ENCODE measurements around the gene SERBP1. TPM values are rescaled to one million over a fixed set of nuclear protein-coding genes. Genes with fewer than 3 reads are reported as not detected.

The SERBP1 gene
- total RNA-seq, 1 experiment from 2014 or later: 325 TPM

DNA sequence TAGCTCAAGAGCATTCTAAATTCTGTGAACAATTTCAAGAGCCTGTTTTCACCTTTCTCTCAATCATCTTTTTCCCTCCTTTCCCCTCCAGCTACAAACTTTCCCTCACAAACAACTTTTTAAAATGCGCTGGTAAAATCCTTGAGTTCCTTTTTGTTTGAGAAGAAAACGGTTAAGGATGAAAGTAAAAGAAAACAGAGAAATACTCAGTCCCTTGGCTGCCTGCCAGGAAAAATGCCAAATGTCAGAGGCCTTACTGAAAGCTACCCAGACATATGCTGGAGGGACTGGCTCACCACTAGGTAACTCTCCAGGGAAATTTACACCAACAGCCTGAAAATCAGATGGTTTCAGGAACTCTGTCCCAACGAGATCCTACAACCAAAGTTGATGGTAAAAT is 11.0 kb upstream of the SERBP1 start:
- BruUV-seq (replicated peaks): no TSS peak
- no peaks in the 10 kb centered on the region for H3K9me3 ChIP-seq (ENCODE audit: control insufficient read depth in 1 of 2, insufficient read depth in 1 of 2, low read depth in 1 of 2, low read length in 2 of 2)
- DNase-seq (ENCODE audit: low read depth, low spot score) (no peak), ATAC-seq (no peak)
- H3K36me3 ChIP-seq (ENCODE audit: control insufficient read depth in 1 of 2, insufficient read depth in 2 of 2, low read length in 2 of 2): no peaks in the 10 kb centered on the region
- intact Hi-C loops (cut with micrococcal nuclease): no loop called here
- RAD21 ChIA-PET (ENCODE audit: low non-redundant PET in 1 of 2, low total read pairs in 2 of 2, uncharacterized antibody in 2 of 2, unreplicated experiment in 2 of 2): no interaction called here
- no peak overlapping the region for H3K9ac ChIP-seq (ENCODE audit: low read length)
- H3K9me2 ChIP-seq (ENCODE audit: insufficient read depth): no peaks in the 10 kb centered on the region
- H3K27ac ChIP-seq (ENCODE audit: low read depth, low read length): no peak overlapping the region
- H3K4me2 ChIP-seq (ENCODE audit: low read length): no peak overlapping the region
- H3K4me3 ChIP-seq (replicated peaks in 1 of 2; ENCODE audit: low read depth in 1 of 2, low read length in 2 of 2): no peak overlapping the region
- H3K4me1 ChIP-seq (ENCODE audit: control insufficient read depth in 1 of 2, insufficient read depth in 2 of 2, low read length in 2 of 2): 0 out of 4 replicates have a peak, but pooled peaks cover 0 to 3% of the 10 kb centered on the region in 2 experiments
- POLR2A ChIA-PET: interaction anchor here (2.9 kb wide), 1 partner anchor 10 kb away, joined by 9 read pairs; the partner anchor contains the start of gene SERBP1
- no peak for TF ChIP-seq MAX (IDR thresholded peaks at IDR 0.05)
- TF ChIP-seq, protein P1, sequence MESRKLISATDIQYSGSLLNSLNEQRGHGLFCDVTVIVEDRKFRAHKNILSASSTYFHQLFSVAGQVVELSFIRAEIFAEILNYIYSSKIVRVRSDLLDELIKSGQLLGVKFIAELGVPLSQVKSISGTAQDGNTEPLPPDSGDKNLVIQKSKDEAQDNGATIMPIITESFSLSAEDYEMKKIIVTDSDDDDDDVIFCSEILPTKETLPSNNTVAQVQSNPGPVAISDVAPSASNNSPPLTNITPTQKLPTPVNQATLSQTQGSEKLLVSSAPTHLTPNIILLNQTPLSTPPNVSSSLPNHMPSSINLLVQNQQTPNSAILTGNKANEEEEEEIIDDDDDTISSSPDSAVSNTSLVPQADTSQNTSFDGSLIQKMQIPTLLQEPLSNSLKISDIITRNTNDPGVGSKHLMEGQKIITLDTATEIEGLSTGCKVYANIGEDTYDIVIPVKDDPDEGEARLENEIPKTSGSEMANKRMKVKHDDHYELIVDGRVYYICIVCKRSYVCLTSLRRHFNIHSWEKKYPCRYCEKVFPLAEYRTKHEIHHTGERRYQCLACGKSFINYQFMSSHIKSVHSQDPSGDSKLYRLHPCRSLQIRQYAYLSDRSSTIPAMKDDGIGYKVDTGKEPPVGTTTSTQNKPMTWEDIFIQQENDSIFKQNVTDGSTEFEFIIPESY (IDR thresholded peaks at IDR 0.05; ENCODE audit: extremely low read depth, insufficient replicate concordance, low read length): no peak
- H2AFZ ChIP-seq (ENCODE audit: low read depth, low read length, poor library complexity, severe bottlenecking): no peak overlapping the region
- no peaks in the 10 kb centered on the region for H4K20me1 ChIP-seq (ENCODE audit: insufficient read depth)
- CTCF ChIA-PET: no interaction called here
- H3K79me2 ChIP-seq (ENCODE audit: insufficient read depth, low read length): no peaks in the 10 kb centered on the region
- H3K27me3 ChIP-seq (ENCODE audit: insufficient read depth, low read length): no peaks in the 10 kb centered on the region

DNA sequence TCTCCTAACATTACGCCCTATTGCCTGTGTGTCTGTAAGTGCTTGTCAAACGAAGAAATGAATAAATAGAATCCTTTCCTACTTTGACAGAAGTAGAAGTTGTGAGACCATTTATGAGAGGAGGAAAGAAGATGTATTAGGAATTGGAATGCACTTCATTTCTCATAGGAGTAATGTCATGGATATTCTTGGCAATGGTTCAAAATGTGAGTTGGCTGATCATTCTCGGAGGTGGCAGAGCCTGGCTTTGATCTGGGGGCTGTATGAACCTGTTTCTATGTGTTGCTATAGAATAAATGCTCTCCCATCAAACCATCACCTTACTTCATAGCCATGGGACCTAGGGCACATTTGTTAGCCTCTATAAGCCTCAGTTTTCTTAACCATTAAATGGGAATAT is 10.1 kb upstream of the SERBP1 start:
- Histone ChIP-seq H3K4me1 (ENCODE audit: control insufficient read depth in 1 of 2, insufficient read depth in 2 of 2, low read length in 2 of 2) (0 out of 4 replicates have a peak, but pooled peaks cover 0 to 3% of the 10 kb centered on the region in 2 experiments), H3K9me3 (ENCODE audit: control insufficient read depth in 1 of 2, insufficient read depth in 1 of 2, low read depth in 1 of 2, low read length in 2 of 2) (no peaks in the 10 kb centered on the region), H3K27ac (ENCODE audit: low read depth, low read length) (no peak overlapping the region), H3K4me2 (ENCODE audit: low read length) (no peak overlapping the region), H3K27me3 (ENCODE audit: insufficient read depth, low read length) (no peaks in the 10 kb centered on the region), H3K9ac (ENCODE audit: low read length) (no peak overlapping the region), H4K20me1 (ENCODE audit: insufficient read depth) (no peaks in the 10 kb centered on the region), H2AFZ (ENCODE audit: low read depth, low read length, poor library complexity, severe bottlenecking) (no peak overlapping the region), H3K9me2 (ENCODE audit: insufficient read depth) (no peaks in the 10 kb centered on the region), H3K4me3 (replicated peaks in 1 of 2; ENCODE audit: low read depth in 1 of 2, low read length in 2 of 2) (no peak overlapping the region), H3K79me2 (ENCODE audit: insufficient read depth, low read length) (no peaks in the 10 kb centered on the region), H3K36me3 (ENCODE audit: control insufficient read depth in 1 of 2, insufficient read depth in 2 of 2, low read length in 2 of 2) (no peaks in the 10 kb centered on the region)
- ChIA-PET POLR2A (interaction anchor here (2.9 kb wide), 1 partner anchor 10 kb away, joined by 9 read pairs; the partner anchor contains the start of gene SERBP1), CTCF (no interaction called here), RAD21 (ENCODE audit: low non-redundant PET in 1 of 2, low total read pairs in 2 of 2, uncharacterized antibody in 2 of 2, unreplicated experiment in 2 of 2) (no interaction called here)
- intact Hi-C loops (cut with micrococcal nuclease): no loop called here
- BruUV-seq (replicated peaks): no TSS peak
- ATAC-seq: no peak
- DNase-seq (ENCODE audit: low read depth, low spot score): no peak
- TF ChIP-seq CEBPB (IDR thresholded peaks at IDR 0.05; ENCODE audit: low read depth) (no peak), YY1 (IDR thresholded peaks at IDR 0.05; ENCODE audit: extremely low read depth, insufficient replicate concordance, low read depth, low read length) (no peak), CBX3 (IDR thresholded peaks at IDR 0.05; ENCODE audit: low read depth) (no peak), EZH2 (IDR thresholded peaks at IDR 0.05) (no peak), TCF7L2 (IDR thresholded peaks at IDR 0.05; ENCODE audit: borderline replicate concordance, extremely low read depth, insufficient read depth, insufficient read length) (no peak), EGR1 (IDR thresholded peaks at IDR 0.05; ENCODE audit: low read depth) (no peak), RAD21 (IDR thresholded peaks at IDR 0.05; ENCODE audit: low read depth) (no peak), SP1 (IDR thresholded peaks at IDR 0.05; ENCODE audit: low read depth) (no peak), EZH2phosphoT487 (IDR thresholded peaks at IDR 0.05; ENCODE audit: borderline replicate concordance) (no peak), SIN3A (IDR thresholded peaks at IDR 0.05; ENCODE audit: low read depth) (no peak), ELF1 (IDR thresholded peaks at IDR 0.05; ENCODE audit: borderline replicate concordance, low read depth) (no peak), ZNF274 (IDR thresholded peaks at IDR 0.05; ENCODE audit: low read depth, low read length) (no peak), POLR2AphosphoS5 (IDR thresholded peaks at IDR 0.05; ENCODE audit: low read depth, low read length) (no peak)
